Keratinocyte (primary cell): ENCODE results near the gene TSPAN17. TPM values are rescaled to one million over a fixed set of nuclear protein-coding genes. Genes with fewer than 3 reads are reported as not detected.

Experiments
- DNase-seq: peaks from one replicate; pipeline ENCODE4 v3.0.0-alpha.2; 2011; ENCODE audit warnings: low read depth, missing footprints, low spot score
- FAIRE-seq: peaks from 2 replicates; lab custom pipeline; 2011; peaks lifted over from hg19 to GRCh38; lab: Jason Lieb, UNC
- H2AFZ ChIP-seq: 2 replicates; pipeline ENCODE4 v1.6.0; 2012; ENCODE audit warnings: low read length, control low read depth, inconsistent platforms; ENCODE audit not compliant: control insufficient read depth
- H3K27ac ChIP-seq: 2 replicates; pipeline ENCODE4 v1.5.1; 2011; ENCODE audit warnings: low read length; ENCODE audit not compliant: control insufficient read depth, insufficient read depth
- H3K27me3 ChIP-seq: 3 replicates; pipeline ENCODE4 v1.6.0; 2011; ENCODE audit warnings: low read length; ENCODE audit not compliant: control insufficient read depth, insufficient read depth; ENCODE audit errors: extremely low read depth
- H3K36me3 ChIP-seq, 2 experiments: 2 replicates in 1 of 2; 3 replicates in 1 of 2; pipeline ENCODE4 v1.5.1; 2011; ENCODE audit warnings: low read length in 2 of 2, mild to moderate bottlenecking in 1 of 2; ENCODE audit not compliant: control insufficient read depth in 2 of 2, insufficient read depth in 2 of 2; ENCODE audit errors: extremely low read depth in 1 of 2
- H3K4me1 ChIP-seq: 3 replicates; pipeline ENCODE4 v1.5.1; 2011; ENCODE audit warnings: low read length; ENCODE audit not compliant: control insufficient read depth, insufficient read depth; ENCODE audit errors: extremely low read depth
- H3K4me2 ChIP-seq: 3 replicates; pipeline ENCODE4 v1.6.0; 2011; ENCODE audit warnings: low read depth, low read length; ENCODE audit not compliant: control insufficient read depth, insufficient read depth; ENCODE audit errors: extremely low read depth
- H3K4me3 ChIP-seq, 3 experiments: fragments of 200-600 bp in 1 of 3; sonication (generic) in 1 of 3; 2 replicates in 2 of 3; 3 replicates in 1 of 3; pipeline ENCODE4 v1.5.1; 2011 to 2016; ENCODE audit warnings: low read length in 3 of 3, mild to moderate bottlenecking in 3 of 3, control low read depth in 2 of 3, inconsistent platforms in 1 of 3, low read depth in 1 of 3, mixed read lengths in 1 of 3, mixed run types in 1 of 3, moderate library complexity in 1 of 3; ENCODE audit not compliant: control insufficient read depth in 2 of 3, insufficient read depth in 2 of 3; ENCODE audit errors: extremely low read depth in 1 of 3
- H3K79me2 ChIP-seq: 2 replicates; pipeline ENCODE4 v1.6.0; 2012; ENCODE audit warnings: low read length; ENCODE audit not compliant: control insufficient read depth, insufficient read depth
- H3K9ac ChIP-seq: 3 replicates; pipeline ENCODE4 v1.6.0; 2011; ENCODE audit warnings: low read length; ENCODE audit not compliant: control insufficient read depth, insufficient read depth; ENCODE audit errors: extremely low read depth
- H3K9me1 ChIP-seq: 3 replicates; pipeline ENCODE4 v1.6.0; 2011; ENCODE audit warnings: low read length; ENCODE audit not compliant: control insufficient read depth, insufficient read depth; ENCODE audit errors: extremely low read depth
- H3K9me3 ChIP-seq: 2 replicates; pipeline ENCODE4 v1.5.1; 2012; ENCODE audit warnings: low read depth, low read length; ENCODE audit not compliant: control insufficient read depth
- H4K20me1 ChIP-seq: 3 replicates; pipeline ENCODE4 v1.6.0; 2011; ENCODE audit warnings: low read length; ENCODE audit not compliant: control insufficient read depth, insufficient read depth; ENCODE audit errors: extremely low read depth
- CTCF ChIP-seq, 3 experiments: IDR thresholded peaks in 1 of 3; conservative IDR thresholded peaks in 1 of 3; optimal IDR thresholded peaks in 1 of 3; 2 replicates in 2 of 3; 3 replicates in 1 of 3; pipeline versions ENCODE3 to v1.5.1; 2011; ENCODE audit warnings: low read length in 3 of 3, mild to moderate bottlenecking in 3 of 3, moderate library complexity in 2 of 3, control low read depth in 1 of 3, inconsistent platforms in 1 of 3; ENCODE audit not compliant: insufficient read depth in 2 of 3; ENCODE audit errors: extremely low read depth in 1 of 3
- EZH2 ChIP-seq: IDR thresholded peaks from one replicate; pipeline ENCODE4 v1.6.1; 2012; ENCODE audit warnings: inconsistent platforms, mild to moderate bottlenecking, low read length, moderate library complexity
- dilution Hi-C: fragments of 300-500 bp; cut with MboI; formaldehyde crosslinking; loops from one replicate; pipeline ENCODE4 v1.7.0; 2020; ENCODE audit warnings: low sequenced_read_pairs; ENCODE audit not compliant: extremely low pct_ligation_motif_present
- polyA plus RNA-seq, 5 experiments: library from polyadenylated mRNA; depleted of rRNA in 3 of 5; stranded (reverse) in 3 of 5; stranded (forward) in 1 of 5; unstranded in 1 of 5; fragments of >200 nt; gene quantifications; 1 replicate in 1 of 5; 2 replicates in 3 of 5; 3 replicates in 1 of 5; pipeline versions ENCODE4 v1.2.1 to v1.2.3, GENCODE V29; 2011 to 2012; ENCODE audit warnings: missing spikeins in 2 of 5, low read depth in 1 of 5, low replicate concordance in 1 of 5

Gene TSPAN17
- polyA plus RNA-seq, 1 donor (not counting 4 experiments of a cell fraction or from before 2014, with no cell fraction given) = 53.1 TPM

DNA sequence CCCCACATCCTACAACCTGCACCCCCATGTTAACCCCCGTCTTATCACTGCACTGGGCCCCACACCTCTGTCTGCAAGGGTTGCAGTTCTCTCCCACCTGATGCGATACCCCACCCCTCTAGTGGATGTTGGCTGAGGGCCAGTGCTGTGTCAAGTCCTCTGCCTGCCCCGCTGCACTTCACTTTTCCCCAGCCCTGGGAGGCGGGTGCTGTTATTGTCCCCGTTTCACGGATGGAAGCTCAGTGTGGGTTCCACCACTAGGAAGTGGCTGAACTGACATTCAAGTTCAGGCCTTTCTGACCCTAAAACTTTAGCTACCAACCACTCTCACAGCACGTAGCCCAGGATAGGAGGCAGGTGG lies 20.4 kb upstream of the TSPAN17 start:
- FAIRE-seq = no peak
- dilution Hi-C loops = no loop called here
- TF ChIP-seq CTCF (optimal IDR thresholded peaks at IDR 0.05 in 1 of 3, IDR thresholded peaks at IDR 0.05 in 1 of 3, conservative IDR thresholded peaks at IDR 0.05 in 1 of 3; ENCODE audit: extremely low read depth in 1 of 3, insufficient read depth in 2 of 3, low read length in 3 of 3) (no peak), EZH2 (no peak)
- Histone ChIP-seq H3K79me2 (no peaks in the 10 kb centered on the region), H3K4me3 (no peak overlapping the region), H3K4me1 (peaks cover 45% of the 10 kb centered on the region), H3K9me1 (no peaks in the 10 kb centered on the region), H4K20me1 (peaks cover 4% of the 10 kb centered on the region), H3K4me2 (peak overlapping the region; percentile 43), H3K27ac (no peak overlapping the region), H2AFZ (no peak overlapping the region), H3K27me3 (peaks cover 21% of the 10 kb centered on the region), H3K36me3 (no peaks in the 10 kb centered on the region), H3K9ac (no peak overlapping the region), H3K9me3 (no peaks in the 10 kb centered on the region)
- no peak for DNase-seq

- Histone ChIP-seq H4K20me1 (peaks cover 4% of the 10 kb centered on the region), H3K4me1 (peaks cover 45% of the 10 kb centered on the region), H3K36me3 (no peaks in the 10 kb centered on the region), H3K9me1 (no peaks in the 10 kb centered on the region), H3K4me3 (no peak overlapping the region), H3K9ac (no peak overlapping the region), H3K27ac (no peak overlapping the region), H3K4me2 (no peak overlapping the region), H3K9me3 (no peaks in the 10 kb centered on the region), H3K27me3 (peaks cover 24% of the 10 kb centered on the region), H3K79me2 (no peaks in the 10 kb centered on the region), H2AFZ (no peak overlapping the region)
- DNase-seq (no peak), FAIRE-seq (no peak)
- dilution Hi-C loops = no loop called here
- TF ChIP-seq CTCF (optimal IDR thresholded peaks at IDR 0.05 in 1 of 3, IDR thresholded peaks at IDR 0.05 in 1 of 3, conservative IDR thresholded peaks at IDR 0.05 in 1 of 3; ENCODE audit: extremely low read depth in 1 of 3, insufficient read depth in 2 of 3, low read length in 3 of 3) = no peak
- no peak for TF ChIP-seq EZH2
These were observed 19.7 kb upstream of the TSPAN17 start for GRCh38 chr5:176627582-176627981.
